HUES64 (cell line): ENCODE results near the gene PRSS33.

ENCODE experiments used
- H3K27ac ChIP-seq: 2 replicates; pipeline ENCODE4 v1.7.0; 2013; ENCODE audit warnings: low read depth, low read length, inconsistent platforms
- H3K27me3 ChIP-seq: 2 replicates; pipeline ENCODE4 v1.6.1; 2013; ENCODE audit warnings: mild to moderate bottlenecking, low read length; ENCODE audit not compliant: insufficient read depth
- H3K36me3 ChIP-seq: 2 replicates; pipeline ENCODE4 v1.6.1; 2013; ENCODE audit warnings: mild to moderate bottlenecking, low read length; ENCODE audit not compliant: insufficient read depth
- H3K4me1 ChIP-seq: 2 replicates; pipeline ENCODE4 v1.6.1; 2013; ENCODE audit warnings: mild to moderate bottlenecking, low read length, moderate library complexity; ENCODE audit not compliant: insufficient read depth
- H3K4me3 ChIP-seq: 2 replicates; pipeline ENCODE4 v1.5.1; 2013; ENCODE audit warnings: mild to moderate bottlenecking, low read length, moderate library complexity
- H3K9ac ChIP-seq: 2 replicates; pipeline ENCODE4 v1.6.1; 2013; ENCODE audit warnings: mild to moderate bottlenecking, low read depth, low read length
- H3K9me3 ChIP-seq: 2 replicates; pipeline ENCODE4 v1.6.1; 2013; ENCODE audit warnings: low read depth, low read length; ENCODE audit not compliant: insufficient read depth
- WGBS: fragments of 150-250, 120-280 bp; methylation state at CpG from one replicate; pipeline ENCODE4 v1.1.7; 2013; ENCODE audit warnings: missing lambda C conversion rate; 5-methylcytosine and 5-hydroxymethylcytosine counted together

The PRSS33 gene

DNA sequence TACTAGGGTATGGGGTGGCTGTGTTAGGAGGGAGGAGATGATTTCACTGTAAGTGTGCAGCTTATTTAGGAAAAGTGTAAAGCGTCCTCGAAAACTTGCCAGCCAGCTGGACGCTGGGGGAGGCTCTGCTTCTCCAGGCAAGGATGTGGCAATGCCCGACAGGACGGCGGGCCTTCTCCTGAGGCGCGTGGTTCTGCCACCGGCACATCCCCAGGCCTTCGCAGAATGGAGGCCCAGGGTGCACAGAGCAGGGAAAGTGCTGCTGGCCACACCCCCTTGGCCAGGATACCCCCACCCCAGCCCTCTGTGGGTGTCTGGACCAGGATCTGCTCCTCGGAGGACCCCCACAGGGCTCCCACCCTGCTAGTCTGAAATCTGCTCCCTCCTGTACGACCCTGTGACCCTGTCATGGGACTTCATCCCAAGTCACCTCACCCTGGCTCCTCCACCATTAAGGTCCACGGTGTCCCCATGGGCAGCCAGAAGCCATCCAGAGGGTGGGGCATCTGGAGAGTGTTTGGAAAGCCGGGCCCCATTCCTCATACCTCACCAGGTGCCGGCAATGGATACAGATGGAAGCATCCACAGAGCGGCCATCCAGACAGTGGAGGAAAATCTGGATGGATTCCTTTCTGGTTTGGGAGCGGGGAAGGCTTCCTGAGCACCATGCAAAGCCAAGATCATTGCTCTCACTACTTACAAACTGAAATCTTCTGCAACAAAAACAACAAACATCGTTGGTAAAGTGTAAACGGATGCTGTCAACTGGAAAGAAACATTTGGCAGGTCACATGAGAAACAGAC is 44.2 kb downstream of the PRSS33 start:
- H3K27me3 ChIP-seq, result no peaks in the 10 kb centered on the region
- H3K36me3 ChIP-seq, result no peaks in the 10 kb centered on the region
- H3K9ac ChIP-seq, result no peak overlapping the region
- no peak overlapping the region for H3K27ac ChIP-seq
- no peaks in the 10 kb centered on the region for H3K4me1 ChIP-seq
- H3K9me3 ChIP-seq, result no peaks in the 10 kb centered on the region
- no peak overlapping the region for H3K4me3 ChIP-seq
- WGBS, result 91% methylated on average over 19 of the region's 19 CpGs

DNA sequence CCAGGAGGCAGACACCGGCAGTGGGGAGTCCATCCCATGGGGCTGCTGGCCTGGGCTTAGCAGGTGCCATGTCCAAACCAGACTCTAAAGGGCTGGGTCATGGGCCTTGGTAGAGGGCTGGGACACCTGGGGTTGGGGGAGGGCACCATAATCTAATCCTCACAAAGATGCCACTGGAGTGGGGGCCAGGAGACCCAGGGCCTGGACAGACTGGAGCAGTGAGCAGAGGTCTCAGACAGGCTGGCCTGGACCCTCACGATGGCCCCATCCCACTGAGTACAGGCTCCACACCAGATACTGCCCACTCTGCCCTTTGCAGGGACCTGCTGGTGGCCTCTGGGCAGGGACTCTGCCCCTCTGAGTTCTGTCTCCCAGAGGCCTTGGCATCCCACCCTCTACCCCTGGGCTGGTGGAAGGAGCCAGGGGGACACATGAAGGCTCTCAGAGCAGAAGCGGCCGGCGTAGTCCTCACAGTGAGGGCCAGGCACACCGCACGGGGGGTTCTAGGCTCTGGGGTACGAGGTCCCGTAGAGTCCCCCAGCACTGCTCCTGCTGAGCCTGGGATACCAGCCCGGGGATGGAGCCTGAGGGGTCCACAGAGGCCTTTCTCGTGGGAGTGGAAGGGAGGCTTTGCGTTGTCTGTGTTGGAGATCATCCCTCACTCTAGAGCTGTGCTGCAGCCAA is 44.9 kb downstream of the PRSS33 start:
- H3K27ac ChIP-seq, result no peak overlapping the region
- no peak overlapping the region for H3K9ac ChIP-seq
- no peaks in the 10 kb centered on the region for H3K9me3 ChIP-seq
- 93% methylated on average over 12 of the region's 12 CpGs for WGBS
- no peaks in the 10 kb centered on the region for H3K4me1 ChIP-seq
- no peak overlapping the region for H3K4me3 ChIP-seq
- no peaks in the 10 kb centered on the region for H3K36me3 ChIP-seq
- H3K27me3 ChIP-seq, result no peaks in the 10 kb centered on the region

DNA sequence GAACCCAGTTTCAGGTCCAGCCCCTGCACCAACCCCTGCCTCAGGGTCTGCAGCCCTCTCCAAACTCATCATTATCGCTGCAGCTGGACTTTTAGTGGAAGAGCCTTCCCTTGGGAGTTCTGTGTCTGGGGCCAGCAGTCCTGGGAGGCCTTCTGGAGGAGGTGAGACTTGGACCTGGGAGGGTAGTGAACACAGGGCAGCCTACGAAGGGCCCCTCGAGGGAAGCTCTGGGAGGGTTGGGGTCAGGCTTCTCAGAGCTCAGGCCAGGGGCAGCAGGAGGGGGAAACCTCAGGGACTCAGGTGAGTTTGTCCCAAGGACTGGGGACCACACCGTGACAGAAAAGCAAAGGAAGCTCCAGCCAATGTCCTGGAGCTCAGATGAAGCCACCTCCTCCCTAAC is 46.2 kb downstream of the PRSS33 start:
- Histone ChIP-seq H3K9me3 (no peaks in the 10 kb centered on the region), H3K27me3 (no peaks in the 10 kb centered on the region), H3K9ac (no peak overlapping the region), H3K4me3 (no peak overlapping the region), H3K36me3 (no peaks in the 10 kb centered on the region), H3K4me1 (no peaks in the 10 kb centered on the region), H3K27ac (no peak overlapping the region)
- 92% methylated on average over 4 of the region's 4 CpGs for WGBS

DNA sequence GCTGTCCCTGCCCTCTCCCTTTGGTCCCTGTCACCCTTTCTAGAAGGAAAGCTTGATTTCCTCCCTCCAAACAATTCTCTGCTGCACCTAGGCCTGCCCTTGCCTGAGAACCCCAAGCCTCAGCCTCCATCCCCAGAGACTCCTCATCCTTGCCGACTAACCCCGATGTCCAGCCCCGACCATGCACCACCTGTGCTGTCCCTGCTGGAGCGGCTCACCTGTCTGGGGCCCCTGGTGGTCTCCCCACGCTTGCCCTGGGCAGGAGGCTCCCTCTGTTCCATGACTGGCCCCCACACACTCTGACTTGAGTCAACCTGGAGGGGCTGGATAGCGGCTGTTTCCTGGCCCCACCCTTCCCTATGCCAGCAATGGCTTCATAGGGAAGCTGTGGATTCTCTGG is 46.9 kb downstream of the PRSS33 start:
- 87% methylated on average over 6 of the region's 6 CpGs for WGBS

DNA sequence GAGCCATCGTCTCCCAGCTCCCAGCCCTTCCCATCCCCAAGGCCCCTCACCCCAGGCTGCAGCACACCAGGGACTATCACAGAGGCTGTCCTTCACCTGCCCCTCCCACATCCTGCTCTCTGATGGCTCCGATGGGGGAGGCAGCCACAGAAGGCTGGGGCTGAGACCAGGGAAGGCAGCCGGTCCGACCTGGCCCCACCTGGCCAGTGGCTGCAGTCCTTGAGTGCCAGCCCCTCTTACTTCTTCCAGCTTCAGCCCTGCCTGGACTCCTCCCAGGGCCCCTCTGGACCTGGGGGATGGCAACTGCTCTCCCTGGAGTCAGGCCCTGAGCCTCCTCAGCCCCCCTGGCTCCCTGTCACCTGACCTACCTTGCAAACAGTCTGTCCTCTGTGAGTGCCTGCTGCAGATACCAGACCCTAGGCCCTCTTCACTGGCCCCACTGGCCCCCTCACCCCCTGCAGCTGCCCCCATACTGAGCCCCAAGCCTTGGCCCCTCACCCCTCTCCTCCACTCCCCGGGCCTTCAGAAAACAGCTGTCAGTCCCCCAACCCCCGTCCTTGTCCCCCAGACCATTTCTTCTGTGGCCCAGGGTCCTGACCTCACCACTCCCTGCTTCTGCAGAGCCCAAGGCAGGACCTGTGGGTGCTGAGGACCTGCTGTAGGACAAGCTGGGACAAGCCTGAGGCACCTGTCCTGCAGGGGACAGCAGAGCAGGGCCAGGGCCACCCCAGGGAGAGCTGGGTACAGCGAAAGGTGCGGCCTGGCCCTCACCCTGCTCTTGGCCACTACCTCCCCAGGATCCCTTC is 47.5 kb downstream of the PRSS33 start:
- no peak overlapping the region for H3K4me3 ChIP-seq
- H3K36me3 ChIP-seq, result no peaks in the 10 kb centered on the region
- H3K27me3 ChIP-seq, result no peaks in the 10 kb centered on the region
- H3K9me3 ChIP-seq, result no peaks in the 10 kb centered on the region
- 83% methylated on average over 8 of the region's 8 CpGs for WGBS
- H3K9ac ChIP-seq, result no peak overlapping the region
- no peaks in the 10 kb centered on the region for H3K4me1 ChIP-seq
- H3K27ac ChIP-seq, result no peak overlapping the region

More for the DNA sequence above, 46.9 kb downstream of the PRSS33 start:
- H3K4me1 ChIP-seq, result no peaks in the 10 kb centered on the region
- H3K36me3 ChIP-seq, result no peaks in the 10 kb centered on the region
- H3K9ac ChIP-seq, result no peak overlapping the region
- H3K9me3 ChIP-seq, result no peaks in the 10 kb centered on the region
- no peaks in the 10 kb centered on the region for H3K27me3 ChIP-seq
- no peak overlapping the region for H3K27ac ChIP-seq
- no peak overlapping the region for H3K4me3 ChIP-seq

DNA sequence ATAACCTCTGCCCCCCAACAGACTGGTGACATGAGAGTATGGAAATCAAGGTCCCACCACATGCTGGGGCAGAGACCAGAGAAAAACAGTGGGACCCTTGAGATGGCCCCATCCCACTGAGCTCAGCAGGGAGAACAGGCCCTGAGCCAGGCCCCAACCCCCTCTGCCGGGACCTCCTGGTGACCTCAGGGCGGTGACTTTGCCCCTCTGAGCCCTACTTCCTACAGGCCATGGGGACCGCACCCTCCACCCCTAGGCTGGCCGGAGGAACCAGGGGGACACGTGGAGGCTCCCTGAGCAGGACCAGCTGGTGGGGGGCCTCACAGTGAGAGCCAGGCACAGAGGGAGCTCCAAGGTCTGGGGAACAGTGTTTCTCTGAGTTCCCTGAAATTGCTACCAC is 48.7 kb downstream of the PRSS33 start:
- H3K27ac ChIP-seq, result no peak overlapping the region
- H3K9me3 ChIP-seq, result no peaks in the 10 kb centered on the region
- H3K4me3 ChIP-seq, result no peak overlapping the region
- no peaks in the 10 kb centered on the region for H3K27me3 ChIP-seq
- 83% methylated on average over 5 of the region's 5 CpGs for WGBS
- no peaks in the 10 kb centered on the region for H3K36me3 ChIP-seq
- H3K9ac ChIP-seq, result no peak overlapping the region
- H3K4me1 ChIP-seq, result no peaks in the 10 kb centered on the region

DNA sequence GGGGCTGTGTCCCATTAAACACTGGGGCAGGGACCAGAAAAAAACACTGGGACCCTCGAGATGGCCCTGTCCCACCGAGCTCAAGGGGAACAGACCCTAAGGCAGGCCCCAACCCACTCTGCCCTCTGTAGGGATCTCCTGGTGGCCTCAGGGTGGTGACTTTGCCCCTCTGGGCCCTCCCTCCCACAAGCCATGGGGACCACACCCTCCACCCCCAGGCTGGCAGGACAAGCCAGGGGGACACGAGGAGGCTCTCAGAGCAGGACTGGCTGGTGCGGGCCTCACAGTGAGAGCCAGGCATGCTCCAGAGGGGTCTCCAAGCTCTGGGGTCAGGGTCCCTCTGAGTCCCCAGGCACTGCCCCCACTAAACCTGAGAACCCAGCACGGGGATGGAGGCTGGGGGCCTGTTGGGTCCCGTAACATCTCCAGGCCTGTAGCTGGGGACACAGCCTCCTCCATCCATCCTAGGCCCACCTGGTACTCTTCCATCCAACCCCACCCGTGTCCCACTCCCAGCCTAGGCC is 49.4 kb downstream of the PRSS33 start:
- no peak overlapping the region for H3K27ac ChIP-seq
- 78% methylated on average over 7 of the region's 7 CpGs for WGBS

DNA sequence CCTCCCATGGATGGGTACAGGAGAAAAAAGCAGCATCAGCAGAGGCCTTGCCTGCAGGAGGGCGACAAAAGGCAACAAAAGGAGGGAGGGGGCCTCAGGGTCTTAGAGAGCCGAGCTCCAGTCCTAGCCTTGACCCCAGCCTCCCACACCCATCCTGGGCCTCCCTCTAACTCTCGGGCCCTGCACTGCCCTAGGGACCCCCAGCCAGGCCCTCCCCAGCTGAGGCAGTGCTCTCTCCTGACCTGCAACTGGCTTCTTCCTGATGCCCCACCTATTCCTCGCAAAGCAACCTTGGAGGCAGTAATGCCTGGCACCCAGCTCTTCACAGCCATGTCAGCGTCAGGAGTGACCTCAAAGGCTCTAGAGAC is 50.1 kb downstream of the PRSS33 start:
- Histone ChIP-seq H3K9me3 (no peaks in the 10 kb centered on the region), H3K27me3 (no peaks in the 10 kb centered on the region), H3K9ac (no peak overlapping the region), H3K4me1 (no peaks in the 10 kb centered on the region), H3K4me3 (no peak overlapping the region), H3K36me3 (no peaks in the 10 kb centered on the region), H3K27ac (no peak overlapping the region)
- WGBS, result 74% methylated on average over 5 of the region's 5 CpGs

More for the DNA sequence above, 49.4 kb downstream of the PRSS33 start:
- H3K9ac ChIP-seq, result no peak overlapping the region
- no peaks in the 10 kb centered on the region for H3K27me3 ChIP-seq
- no peaks in the 10 kb centered on the region for H3K36me3 ChIP-seq
- H3K4me3 ChIP-seq, result no peak overlapping the region
- no peaks in the 10 kb centered on the region for H3K4me1 ChIP-seq
- no peaks in the 10 kb centered on the region for H3K9me3 ChIP-seq

DNA sequence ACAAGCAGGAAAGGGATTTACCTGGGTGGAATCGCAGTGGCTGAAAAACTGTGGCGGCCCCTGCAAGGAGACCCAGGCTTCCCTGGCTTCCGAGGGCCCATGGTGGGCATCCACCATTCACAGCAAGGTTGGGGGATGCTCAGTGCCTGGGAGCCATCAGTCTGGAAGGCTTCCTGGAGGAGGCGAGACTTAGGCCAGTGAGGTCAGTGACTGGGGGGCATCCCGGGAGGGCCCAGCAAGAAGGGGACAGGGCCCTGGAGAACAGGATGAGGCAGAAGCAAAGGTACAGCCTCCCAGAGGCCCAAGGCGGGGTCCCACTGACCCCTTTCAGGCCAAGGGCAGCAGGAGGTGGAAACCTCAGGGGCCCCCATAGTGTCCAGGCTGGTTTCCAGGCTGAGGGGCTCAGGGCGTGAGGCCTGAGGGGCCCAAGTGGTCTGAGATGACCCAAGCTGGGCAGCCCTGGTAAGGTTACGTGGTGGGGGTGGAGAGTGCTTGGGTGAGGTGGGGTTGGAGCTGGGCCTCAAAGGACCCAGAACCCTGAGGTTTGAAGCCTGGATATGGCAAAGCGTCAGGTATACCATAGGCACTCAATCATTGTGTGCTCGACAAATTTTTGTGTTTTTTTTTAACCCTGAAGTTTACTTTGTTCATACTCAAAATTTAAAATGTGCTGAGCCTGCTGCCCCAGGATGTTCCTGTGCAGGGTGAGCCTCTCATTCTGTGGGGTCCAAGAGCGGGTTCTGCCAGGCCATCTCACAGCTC is 50.7 kb downstream of the PRSS33 start:
- H3K27ac ChIP-seq, result no peak overlapping the region
- H3K36me3 ChIP-seq, result no peaks in the 10 kb centered on the region
- H3K9ac ChIP-seq, result no peak overlapping the region
- no peak overlapping the region for H3K4me3 ChIP-seq
- 91% methylated on average over 11 of the region's 11 CpGs for WGBS
- no peaks in the 10 kb centered on the region for H3K9me3 ChIP-seq
- no peaks in the 10 kb centered on the region for H3K27me3 ChIP-seq
- H3K4me1 ChIP-seq, result no peaks in the 10 kb centered on the region

DNA sequence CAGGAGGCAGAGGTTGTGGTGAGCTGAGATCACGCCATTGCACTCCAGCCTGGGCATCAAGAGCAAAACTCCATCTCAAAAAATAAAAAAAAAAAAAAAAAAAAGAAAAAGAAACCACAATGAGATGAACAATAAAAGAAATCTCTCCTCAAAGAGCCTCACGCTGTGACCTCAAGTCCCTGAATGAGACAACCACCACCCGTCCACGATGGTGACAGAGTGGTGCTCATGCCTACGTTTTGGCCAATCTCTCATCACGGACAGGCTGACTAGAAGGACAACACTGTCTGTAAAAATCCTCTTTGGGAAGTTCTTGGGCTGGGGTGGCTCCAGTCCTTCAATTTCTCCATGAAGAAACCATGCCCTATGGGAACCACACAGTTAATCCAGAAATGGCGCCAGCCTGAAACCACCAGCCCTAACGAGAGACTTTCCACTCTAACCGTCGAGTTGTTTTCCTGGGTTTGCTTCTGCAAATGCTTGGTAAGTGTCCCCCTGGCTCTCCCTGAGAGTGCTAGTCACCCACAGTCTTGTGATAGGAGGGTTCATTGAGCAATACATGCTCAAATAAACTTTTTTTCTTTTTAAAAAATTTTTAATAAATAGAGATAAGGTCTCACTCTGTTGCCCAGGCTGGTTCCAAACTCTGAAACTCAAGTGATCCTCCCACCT is 52.4 kb downstream of the PRSS33 start:
- Histone ChIP-seq H3K27me3 (no peaks in the 10 kb centered on the region), H3K36me3 (no peaks in the 10 kb centered on the region)

More for the DNA sequence above, 52.4 kb downstream of the PRSS33 start:
- Histone ChIP-seq H3K4me1 (no peaks in the 10 kb centered on the region), H3K9ac (no peak overlapping the region), H3K9me3 (no peaks in the 10 kb centered on the region), H3K4me3 (no peak overlapping the region), H3K27ac (no peak overlapping the region)
- WGBS, result 94% methylated on average over 10 of the region's 10 CpGs
